KOPT-K1 (cell line): ENCODE data around the gene DPP6.
"Not testable (repeated sequence)": the region's sequence is repeated elsewhere in the genome, so short reads cannot be mapped to it uniquely, and the experiment has no call there.

ENCODE experiments used
- H3K27ac ChIP-seq: fragments of 200-600 bp; sonication (generic); 2 replicates; pipeline ENCODE4 v1.5.1; 2016; ENCODE audit warnings: antibody characterized with exemption, mild to moderate bottlenecking, low read depth, low read length; ENCODE audit not compliant: poor library complexity, severe bottlenecking
- H3K36me3 ChIP-seq: fragments of 200-600 bp; sonication (generic); 2 replicates; pipeline ENCODE4 v1.5.1; 2017; ENCODE audit warnings: antibody characterized with exemption, mild to moderate bottlenecking, low read length, moderate library complexity; ENCODE audit not compliant: insufficient read depth
- H3K9me3 ChIP-seq: fragments of 200-600 bp; sonication (generic); 2 replicates; pipeline ENCODE4 v1.5.1; 2017; ENCODE audit warnings: antibody characterized with exemption, low read length, mild to moderate bottlenecking; ENCODE audit not compliant: insufficient read depth, poor library complexity, severe bottlenecking

Gene DPP6

DNA sequence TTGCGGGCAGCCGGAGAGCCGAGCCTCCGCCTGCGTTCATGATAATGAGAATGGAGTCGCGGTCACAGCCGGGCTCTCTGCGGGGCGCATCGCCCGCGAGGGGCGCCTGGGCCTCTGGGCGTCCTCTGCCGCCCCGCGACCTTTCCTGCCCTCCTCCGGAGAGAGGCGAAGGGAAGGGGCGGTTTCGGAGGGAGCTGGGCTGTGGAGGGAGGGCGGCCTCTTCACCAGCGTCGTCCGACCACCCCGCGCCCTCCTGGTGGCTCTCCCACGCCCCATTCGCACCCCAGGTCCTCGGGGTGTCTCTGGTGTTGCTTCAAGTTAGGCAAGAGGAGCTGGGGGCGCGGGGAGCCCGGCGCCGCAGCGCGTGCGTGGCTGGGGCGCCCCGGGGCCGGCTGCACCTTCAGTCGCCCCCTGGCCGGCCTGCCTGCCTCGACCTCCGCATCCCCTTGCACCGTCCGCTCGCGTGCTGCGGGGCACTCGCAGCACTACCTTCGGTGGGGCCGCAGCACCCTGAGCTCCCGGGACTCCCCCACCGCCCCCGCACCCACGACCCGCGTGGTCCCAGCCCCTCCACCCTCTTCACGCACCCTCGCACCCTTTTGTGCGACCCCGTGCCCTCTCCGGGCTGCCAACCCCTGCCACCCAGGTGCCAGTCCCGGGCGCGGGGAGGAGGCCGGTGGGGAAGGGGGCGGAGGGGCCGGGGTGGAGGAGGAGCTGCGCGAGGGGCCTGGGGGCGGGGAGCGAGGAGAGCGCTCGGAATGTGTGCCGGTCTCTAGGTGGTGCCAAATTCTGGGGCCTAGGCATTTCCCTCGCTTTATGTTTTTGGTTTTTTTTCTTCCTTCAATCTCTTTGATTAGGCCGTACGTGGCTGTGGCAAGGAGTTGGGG is at the start of gene DPP6:
Gene DPP6 (plus strand): TSS at position 756 of the 887 bp plus-strand sequence.
- not testable (repeated sequence) for H3K27ac ChIP-seq, H3K9me3 ChIP-seq, H3K36me3 ChIP-seq

- H3K36me3 ChIP-seq, H3K9me3 ChIP-seq, H3K27ac ChIP-seq: not testable (repeated sequence)
Observed at GRCh38 chr7:154009423-154009911, 42.7 kb upstream of the DPP6 start.

- not testable (repeated sequence) for H3K36me3 ChIP-seq, H3K9me3 ChIP-seq, H3K27ac ChIP-seq
Observed at GRCh38 chr7:154010726-154011568, 41.3 kb upstream of the DPP6 start.

GRCh38 chr7:154012800-154013199 is 39.4 kb upstream of the DPP6 start:
- H3K9me3 ChIP-seq, H3K27ac ChIP-seq: not testable (repeated sequence)

GRCh38 chr7:154015636-154016035 is 36.6 kb upstream of the DPP6 start:
- not testable (repeated sequence) for H3K27ac ChIP-seq, H3K9me3 ChIP-seq, H3K36me3 ChIP-seq

More at GRCh38 chr7:154012800-154013199, 39.4 kb upstream of the DPP6 start:
- H3K36me3 ChIP-seq = not testable (repeated sequence)

DNA sequence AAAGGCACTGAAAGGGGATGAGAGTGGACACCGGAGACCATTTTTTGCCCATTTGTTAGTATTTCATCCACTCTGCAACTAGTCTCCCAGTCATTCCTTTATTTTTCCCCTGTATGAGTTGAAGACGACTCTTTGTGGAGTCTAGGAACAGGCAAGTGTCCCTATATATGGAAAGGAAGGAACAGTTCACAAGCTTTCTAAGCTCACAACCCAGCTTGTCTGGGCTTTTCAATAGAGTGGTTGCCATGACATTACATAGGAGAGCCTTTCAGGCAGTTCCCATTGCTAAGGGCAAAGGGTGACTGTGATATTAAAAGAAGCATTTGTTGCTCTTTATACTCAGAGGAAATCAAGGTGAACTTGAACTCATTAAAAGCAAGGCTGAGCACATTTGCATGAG is 33.8 kb upstream of the DPP6 start:
- H3K9me3 ChIP-seq, H3K27ac ChIP-seq, H3K36me3 ChIP-seq: not testable (repeated sequence)

DNA sequence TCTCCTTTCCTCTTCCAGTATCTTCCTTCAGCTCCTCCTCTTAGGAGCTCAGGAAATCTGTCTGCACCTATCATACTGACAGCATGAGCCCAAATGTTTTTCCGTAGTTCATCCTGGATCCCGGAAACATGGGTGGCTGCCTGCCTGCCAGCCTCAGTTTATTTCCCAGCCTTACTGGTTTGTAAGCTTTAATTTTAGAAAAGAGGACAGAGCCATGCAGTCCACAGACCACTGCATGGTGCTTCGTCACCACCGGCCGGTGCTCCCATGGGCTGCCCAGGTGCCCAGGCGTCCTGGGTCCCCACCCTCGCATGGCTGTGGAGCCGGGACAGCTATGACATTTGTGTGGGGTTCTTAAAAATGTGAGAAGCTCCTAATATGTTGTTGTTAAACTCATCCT is 24.4 kb upstream of the DPP6 start:
- H3K27ac ChIP-seq, H3K9me3 ChIP-seq, H3K36me3 ChIP-seq: not testable (repeated sequence)

DNA sequence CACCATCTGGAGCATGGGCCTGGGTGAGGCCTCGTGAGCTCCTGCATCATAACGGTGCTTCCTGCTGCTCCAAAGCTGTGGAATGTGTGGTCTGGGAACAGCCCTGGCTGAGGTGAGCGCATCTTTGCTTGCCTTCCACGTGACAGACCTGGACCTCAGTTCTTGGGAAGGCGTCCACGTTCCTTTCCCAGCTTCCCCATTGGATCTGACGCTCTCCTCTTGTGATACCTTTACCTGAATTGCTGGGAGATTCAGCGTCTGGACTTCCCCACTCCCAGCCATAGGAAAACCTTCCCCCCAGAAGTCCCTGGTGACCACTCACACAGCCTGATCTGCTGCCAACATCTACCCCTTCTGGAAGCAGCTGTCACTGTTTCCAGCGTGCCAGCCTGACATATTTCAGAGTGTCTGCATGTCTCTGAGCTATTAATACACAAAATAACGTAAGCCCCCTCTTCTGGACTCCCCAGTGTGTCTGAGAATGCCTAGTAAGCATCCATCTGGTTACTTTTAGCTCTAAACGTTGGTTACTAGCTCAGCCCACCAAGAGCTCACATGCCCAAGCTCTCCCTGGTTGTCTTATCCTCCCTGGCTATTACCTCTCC is 21.6 kb upstream of the DPP6 start:
- H3K9me3 ChIP-seq, H3K36me3 ChIP-seq, H3K27ac ChIP-seq: not testable (repeated sequence)

DNA sequence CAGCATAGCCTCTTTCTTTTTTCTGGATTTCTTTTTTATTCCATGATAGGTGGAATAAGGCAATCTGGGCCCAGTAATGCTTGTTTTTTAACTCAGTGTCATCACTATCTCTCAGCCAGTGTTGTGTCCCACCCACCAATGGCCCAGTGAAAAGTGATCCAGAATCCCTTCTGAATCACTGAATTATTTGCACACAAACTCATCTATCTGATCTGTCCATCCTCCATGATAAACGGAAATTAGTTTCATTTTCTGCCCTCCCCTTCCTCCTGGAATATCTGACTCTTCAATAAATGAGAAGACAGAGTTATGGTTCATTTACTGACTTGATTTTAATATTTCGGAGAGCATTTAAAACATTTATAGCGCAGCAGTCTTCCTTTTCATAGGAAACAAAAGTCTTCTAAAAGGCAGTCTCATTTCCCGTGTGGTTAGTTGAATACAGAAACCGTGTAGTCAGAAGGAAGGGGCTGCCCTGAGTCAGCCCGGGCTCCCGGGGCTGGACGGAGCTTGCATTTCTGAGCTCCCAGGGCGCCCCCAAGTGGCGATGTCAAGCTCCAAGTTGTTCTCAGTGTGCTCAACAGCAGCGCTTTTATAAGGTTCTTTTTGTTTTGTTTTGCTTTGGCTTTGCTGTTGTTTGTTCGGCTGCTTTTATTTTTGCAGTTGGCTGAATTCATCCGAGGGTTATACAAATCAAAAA is 12.6 kb upstream of the DPP6 start:
- not testable (repeated sequence) for H3K36me3 ChIP-seq, H3K27ac ChIP-seq, H3K9me3 ChIP-seq

DNA sequence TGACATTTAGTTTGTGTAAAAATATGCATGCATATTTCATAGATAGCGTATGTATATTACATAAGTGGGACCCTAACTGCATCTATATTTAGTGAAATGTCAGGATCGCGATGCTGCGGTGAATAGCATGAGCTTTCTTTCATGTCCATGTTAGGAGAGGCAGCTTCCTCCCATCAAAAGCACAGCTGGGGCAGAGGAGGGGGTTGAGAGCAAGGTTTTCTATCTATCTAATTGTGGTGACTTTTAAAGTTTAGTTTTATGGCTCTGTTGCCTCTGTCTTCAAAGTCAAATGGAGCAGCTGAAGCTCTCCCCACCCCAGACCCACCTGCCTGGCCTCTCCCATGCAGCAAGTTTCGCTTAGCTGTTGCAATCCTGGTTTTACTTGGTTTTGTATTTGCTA is 1.8 kb upstream of the DPP6 start:
- H3K9me3 ChIP-seq, H3K36me3 ChIP-seq, H3K27ac ChIP-seq: not testable (repeated sequence)

- not testable (repeated sequence) for H3K36me3 ChIP-seq, H3K9me3 ChIP-seq, H3K27ac ChIP-seq
Observed at GRCh38 chr7:154051006-154051642, 1.1 kb upstream of the DPP6 start.

DNA sequence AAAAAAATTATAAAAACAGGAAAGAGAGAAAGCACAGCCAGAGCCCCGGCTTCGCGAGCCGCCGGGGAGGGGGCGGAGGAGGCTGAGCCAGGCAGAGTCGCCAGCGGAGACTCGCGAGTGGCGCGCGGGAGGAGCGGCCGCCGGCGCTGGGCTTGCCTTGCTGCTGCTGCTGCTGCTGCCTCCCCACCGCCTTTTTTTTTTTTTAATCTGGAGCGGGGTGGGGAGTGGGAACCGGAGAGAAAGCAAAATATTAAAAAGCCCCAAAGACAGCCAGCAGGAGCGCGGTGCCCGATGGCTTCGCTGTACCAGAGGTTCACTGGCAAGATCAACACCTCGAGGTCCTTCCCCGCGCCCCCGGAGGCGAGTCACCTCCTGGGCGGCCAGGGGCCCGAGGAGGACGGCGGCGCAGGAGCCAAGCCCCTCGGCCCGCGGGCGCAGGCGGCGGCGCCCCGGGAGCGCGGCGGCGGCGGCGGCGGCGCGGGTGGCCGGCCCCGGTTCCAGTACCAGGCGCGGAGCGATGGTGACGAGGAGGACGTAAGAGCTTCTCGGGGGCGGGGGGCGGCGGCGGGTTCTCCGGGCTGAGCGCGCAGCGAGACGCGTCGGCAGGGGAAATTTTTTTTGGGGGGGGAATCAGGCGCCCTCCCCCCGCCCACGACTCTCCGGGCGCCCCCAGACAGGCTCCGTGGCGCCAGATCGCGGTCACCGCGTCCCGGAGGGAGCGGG is 493 bp downstream of the DPP6 start:
- H3K27ac ChIP-seq, H3K36me3 ChIP-seq, H3K9me3 ChIP-seq: not testable (repeated sequence)

GRCh38 chr7:154053466-154054312 is 1.5 kb downstream of the DPP6 start:
- H3K27ac ChIP-seq, H3K9me3 ChIP-seq, H3K36me3 ChIP-seq: not testable (repeated sequence)
